ENCODE data around the gene GNAI3. TPM values are rescaled to one million over a fixed set of nuclear protein-coding genes. Genes with fewer than 3 reads are reported as not detected.

GNAI3 gene
- total and polyA plus RNA-seq, 2 donors (not counting 1 experiment from before 2014, with no cell fraction given) = 11.4 to 14.4 TPM

DNA sequence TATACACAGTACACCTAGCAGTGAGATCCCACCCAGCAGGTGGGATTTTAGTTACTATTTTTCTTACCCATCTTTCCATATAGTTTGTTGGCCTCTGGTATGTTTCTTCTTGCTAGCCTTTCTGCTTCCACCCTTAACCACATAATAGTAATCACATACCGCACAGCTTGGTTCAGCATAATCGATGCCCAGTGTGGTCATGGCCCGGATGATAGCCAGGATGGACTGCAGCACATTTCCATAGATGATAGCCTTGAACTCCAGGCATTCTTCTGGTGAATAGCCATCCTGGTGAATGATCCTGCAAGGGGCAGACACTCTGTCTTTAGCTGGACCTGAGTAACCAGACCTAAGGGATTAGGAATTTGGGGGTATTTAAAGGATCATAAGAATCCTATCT is 61.5 kb downstream of the GNAI3 start:
- Histone ChIP-seq H3K4me1 (ENCODE audit: control insufficient read depth, extremely low read depth, insufficient read depth, low read length) (peaks cover 12% of the 10 kb centered on the region), H3K4me3 (replicated peaks in 1 of 4; ENCODE audit: control extremely low read depth in 1 of 4, insufficient read depth in 1 of 4, low read depth in 3 of 4, low read length in 4 of 4) (no peak overlapping the region)
- peak in 1 of 2 donors; percentile 62 for DNase-seq (ENCODE audit: low read depth in 2 of 2)

DNA sequence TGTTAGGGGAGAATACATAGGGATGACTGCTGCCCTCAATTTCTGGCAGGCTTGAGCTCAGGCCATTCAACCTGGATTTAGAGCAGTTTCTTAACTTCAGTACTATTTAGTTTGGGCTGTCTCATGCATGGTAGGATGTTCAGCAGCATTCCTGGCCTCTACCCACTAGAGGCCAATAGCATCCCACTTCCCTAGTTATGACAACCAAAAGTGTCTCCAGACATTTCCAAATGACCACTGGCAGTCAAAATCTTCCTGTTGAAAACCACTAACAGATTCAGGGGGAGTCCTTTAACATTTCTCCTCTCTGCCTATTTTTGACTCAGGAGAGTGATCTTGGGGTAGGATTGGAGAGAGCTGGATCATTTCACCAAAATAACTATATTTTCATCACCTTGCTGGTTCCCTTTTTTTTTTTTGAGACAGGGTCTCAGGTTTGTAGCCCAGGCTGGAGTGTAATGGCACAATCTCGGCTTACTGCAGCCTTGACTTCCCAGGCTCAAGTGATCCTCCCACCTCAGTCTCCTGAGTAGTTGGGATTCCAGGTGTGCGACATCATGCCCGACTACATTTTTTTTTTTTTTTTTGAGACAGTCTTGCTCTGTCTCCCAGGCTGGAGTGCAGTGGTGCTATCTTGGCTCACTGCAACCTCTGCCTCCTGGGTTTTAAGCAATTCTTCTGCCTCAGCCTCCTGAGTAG is 62.3 kb downstream of the GNAI3 start:
- Histone ChIP-seq H3K4me2 (ENCODE audit: extremely low read depth, insufficient read depth, low read length) (no peak overlapping the region), H3K4me1 (ENCODE audit: control insufficient read depth, extremely low read depth, insufficient read depth, low read length) (peaks cover 12% of the 10 kb centered on the region), H2AFZ (ENCODE audit: low read length) (no peak overlapping the region), H3K27ac (ENCODE audit: insufficient read depth, low read length) (no peak overlapping the region), H3K79me2 (ENCODE audit: control insufficient read depth, insufficient read depth, low read length) (no peaks in the 10 kb centered on the region), H3K4me3 (replicated peaks in 1 of 4; ENCODE audit: control extremely low read depth in 1 of 4, insufficient read depth in 1 of 4, low read depth in 3 of 4, low read length in 4 of 4) (no peak overlapping the region), H3K27me3 (ENCODE audit: control insufficient read depth, insufficient read depth, low read length) (no peaks in the 10 kb centered on the region), H4K20me1 (ENCODE audit: control insufficient read depth, extremely low read depth, insufficient read depth, low read length) (no peaks in the 10 kb centered on the region), H3K9me3 (ENCODE audit: control insufficient read depth, insufficient read depth, low read depth, low read length) (no peaks in the 10 kb centered on the region), H3K36me3 (ENCODE audit: control insufficient read depth, insufficient read depth, low read length) (no peaks in the 10 kb centered on the region), H3K9ac (ENCODE audit: insufficient read depth, low read length) (no peak overlapping the region)
- DNase-seq (ENCODE audit: low read depth in 2 of 2) = peak in 1 of 2 donors; percentile 76
- TF ChIP-seq, protein P1, sequence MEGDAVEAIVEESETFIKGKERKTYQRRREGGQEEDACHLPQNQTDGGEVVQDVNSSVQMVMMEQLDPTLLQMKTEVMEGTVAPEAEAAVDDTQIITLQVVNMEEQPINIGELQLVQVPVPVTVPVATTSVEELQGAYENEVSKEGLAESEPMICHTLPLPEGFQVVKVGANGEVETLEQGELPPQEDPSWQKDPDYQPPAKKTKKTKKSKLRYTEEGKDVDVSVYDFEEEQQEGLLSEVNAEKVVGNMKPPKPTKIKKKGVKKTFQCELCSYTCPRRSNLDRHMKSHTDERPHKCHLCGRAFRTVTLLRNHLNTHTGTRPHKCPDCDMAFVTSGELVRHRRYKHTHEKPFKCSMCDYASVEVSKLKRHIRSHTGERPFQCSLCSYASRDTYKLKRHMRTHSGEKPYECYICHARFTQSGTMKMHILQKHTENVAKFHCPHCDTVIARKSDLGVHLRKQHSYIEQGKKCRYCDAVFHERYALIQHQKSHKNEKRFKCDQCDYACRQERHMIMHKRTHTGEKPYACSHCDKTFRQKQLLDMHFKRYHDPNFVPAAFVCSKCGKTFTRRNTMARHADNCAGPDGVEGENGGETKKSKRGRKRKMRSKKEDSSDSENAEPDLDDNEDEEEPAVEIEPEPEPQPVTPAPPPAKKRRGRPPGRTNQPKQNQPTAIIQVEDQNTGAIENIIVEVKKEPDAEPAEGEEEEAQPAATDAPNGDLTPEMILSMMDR (conservative IDR thresholded peaks at IDR 0.05 in 1 of 2, IDR thresholded peaks at IDR 0.05 in 1 of 2; ENCODE audit: low read depth in 1 of 2, low read length in 2 of 2) = no peak
- no peak for TF ChIP-seq EZH2 (IDR thresholded peaks at IDR 0.05; ENCODE audit: low read length, missing control alignments)

More for the DNA sequence above, 61.5 kb downstream of the GNAI3 start:
- H3K9ac ChIP-seq (ENCODE audit: insufficient read depth, low read length) = no peak overlapping the region
- no peaks in the 10 kb centered on the region for H3K79me2 ChIP-seq (ENCODE audit: control insufficient read depth, insufficient read depth, low read length)
- no peak overlapping the region for H3K27ac ChIP-seq (ENCODE audit: insufficient read depth, low read length)
- no peak overlapping the region for H2AFZ ChIP-seq (ENCODE audit: low read length)
- no peaks in the 10 kb centered on the region for H3K36me3 ChIP-seq (ENCODE audit: control insufficient read depth, insufficient read depth, low read length)
- H3K4me2 ChIP-seq (ENCODE audit: extremely low read depth, insufficient read depth, low read length) = no peak overlapping the region
- H4K20me1 ChIP-seq (ENCODE audit: control insufficient read depth, extremely low read depth, insufficient read depth, low read length) = no peaks in the 10 kb centered on the region
- no peak for TF ChIP-seq EZH2 (IDR thresholded peaks at IDR 0.05; ENCODE audit: low read length, missing control alignments)
- TF ChIP-seq, protein P1 (conservative IDR thresholded peaks at IDR 0.05 in 1 of 2, IDR thresholded peaks at IDR 0.05 in 1 of 2; ENCODE audit: low read depth in 1 of 2, low read length in 2 of 2) = no peak
- no peaks in the 10 kb centered on the region for H3K9me3 ChIP-seq (ENCODE audit: control insufficient read depth, insufficient read depth, low read depth, low read length)
- H3K27me3 ChIP-seq (ENCODE audit: control insufficient read depth, insufficient read depth, low read length) = no peaks in the 10 kb centered on the region

DNA sequence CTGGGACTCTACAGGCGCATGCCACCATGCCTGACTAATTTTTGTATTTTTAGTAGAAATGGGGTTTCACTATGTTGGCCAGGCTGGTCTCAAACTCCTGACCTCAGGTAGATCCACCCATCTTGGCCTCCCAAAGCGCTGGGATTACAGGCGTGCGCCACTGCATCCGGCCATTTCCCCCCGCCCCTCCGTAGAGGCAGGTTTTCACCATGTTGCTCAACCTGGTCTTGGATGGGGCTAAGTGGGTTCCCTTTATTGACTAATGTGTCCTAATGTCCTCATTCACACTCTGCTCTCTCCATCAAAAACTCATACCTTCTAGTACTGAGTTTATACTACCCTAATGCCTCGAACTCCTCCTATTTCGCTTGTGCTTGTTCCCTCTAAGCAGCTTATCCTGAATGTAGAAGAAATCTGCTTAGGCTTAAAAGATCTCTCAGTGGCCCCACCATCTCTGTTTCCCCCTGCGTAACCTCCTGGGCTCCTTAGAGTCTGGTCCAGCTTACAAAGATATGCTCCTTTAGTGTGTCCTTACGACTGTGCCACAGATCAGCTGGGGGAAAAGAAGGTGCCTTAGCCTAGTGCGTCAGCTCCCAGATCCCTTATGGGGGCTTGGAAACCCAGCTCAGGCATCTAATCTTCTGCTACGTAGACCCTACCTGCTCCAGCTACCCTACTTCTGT is 63.0 kb downstream of the GNAI3 start:
- DNase-seq (ENCODE audit: low read depth in 2 of 2) = no peak
- Histone ChIP-seq H3K79me2 (ENCODE audit: control insufficient read depth, insufficient read depth, low read length) (no peaks in the 10 kb centered on the region), H3K9ac (ENCODE audit: insufficient read depth, low read length) (no peak overlapping the region), H3K4me1 (ENCODE audit: control insufficient read depth, extremely low read depth, insufficient read depth, low read length) (peaks cover 12% of the 10 kb centered on the region), H3K36me3 (ENCODE audit: control insufficient read depth, insufficient read depth, low read length) (no peaks in the 10 kb centered on the region), H2AFZ (ENCODE audit: low read length) (no peak overlapping the region), H3K4me3 (replicated peaks in 1 of 4; ENCODE audit: control extremely low read depth in 1 of 4, insufficient read depth in 1 of 4, low read depth in 3 of 4, low read length in 4 of 4) (no peak overlapping the region), H3K4me2 (ENCODE audit: extremely low read depth, insufficient read depth, low read length) (no peak overlapping the region), H3K27me3 (ENCODE audit: control insufficient read depth, insufficient read depth, low read length) (no peaks in the 10 kb centered on the region), H3K9me3 (ENCODE audit: control insufficient read depth, insufficient read depth, low read depth, low read length) (no peaks in the 10 kb centered on the region), H4K20me1 (ENCODE audit: control insufficient read depth, extremely low read depth, insufficient read depth, low read length) (no peaks in the 10 kb centered on the region), H3K27ac (ENCODE audit: insufficient read depth, low read length) (no peak overlapping the region)
- TF ChIP-seq, protein P1 (conservative IDR thresholded peaks at IDR 0.05 in 1 of 2, IDR thresholded peaks at IDR 0.05 in 1 of 2; ENCODE audit: low read depth in 1 of 2, low read length in 2 of 2) = no peak
- TF ChIP-seq EZH2 (IDR thresholded peaks at IDR 0.05; ENCODE audit: low read length, missing control alignments) = no peak
